Measurements from ENCODE around the gene SGCB.

SGCB gene

GRCh38 chr4:51995647-51996220, 42.4 kb downstream of the SGCB start:
- DNase-seq (ENCODE audit: insufficient read length, low spot score) (no peak), FAIRE-seq (no peak)
- no peak for TF ChIP-seq CTCF (IDR thresholded peaks at IDR 0.05; ENCODE audit: insufficient read depth, missing control alignments)

Data from D721Med (cell line).